GM19452 (cell line): ENCODE measurements around the gene MEX3D.
"Not testable (repeated sequence)": the region's sequence is repeated elsewhere in the genome, so short reads cannot be mapped to it uniquely, and the experiment has no call there.

Experiments
- ATAC-seq: cut with Tn5 transposase; IDR thresholded peaks from one replicate; pipeline ENCODE4 v1.9.1; 2021; ENCODE audit not compliant: unreplicated experiment

Gene MEX3D

GRCh38 chr19:1522061-1522460 lies 46.1 kb downstream of the MEX3D start:
- ATAC-seq, result no peak

- no peak for ATAC-seq
Observed at GRCh38 chr19:1521636-1522035, 46.5 kb downstream of the MEX3D start.

- ATAC-seq, result no peak
Observed at GRCh38 chr19:1520203-1520780, 47.8 kb downstream of the MEX3D start.

GRCh38 chr19:1519802-1520201 lies 48.3 kb downstream of the MEX3D start:
- ATAC-seq, result not testable (repeated sequence)

GRCh38 chr19:1518471-1518870 lies 49.7 kb downstream of the MEX3D start:
- no peak for ATAC-seq

GRCh38 chr19:1516395-1516753 lies 51.8 kb downstream of the MEX3D start:
- no peak for ATAC-seq

- ATAC-seq, result no peak
Observed at GRCh38 chr19:1514986-1515721, 53.0 kb downstream of the MEX3D start.

- ATAC-seq, result no peak
Observed at GRCh38 chr19:1514295-1514661, 53.8 kb downstream of the MEX3D start.

- ATAC-seq, result no peak
Observed at GRCh38 chr19:1513499-1514294, 54.4 kb downstream of the MEX3D start.

GRCh38 chr19:1512671-1513498 lies 55.2 kb downstream of the MEX3D start, which contains the start of gene ADAMTSL5:
Gene ADAMTSL5, minus strand, starts transcription at chr19:1513019. Its CDS starts 2,076 bp downstream, at chr19:1510943.
- no peak for ATAC-seq

- no peak for ATAC-seq
Observed at GRCh38 chr19:1511318-1512317, 56.5 kb downstream of the MEX3D start.

GRCh38 chr19:1510807-1511206 lies 57.3 kb downstream of the MEX3D start:
- ATAC-seq, result no peak

GRCh38 chr19:1510442-1510806 lies 57.7 kb downstream of the MEX3D start:
- ATAC-seq, result no peak

- ATAC-seq, result no peak
Observed at GRCh38 chr19:1509602-1510441, 58.3 kb downstream of the MEX3D start.

GRCh38 chr19:1508507-1508856 lies 59.6 kb downstream of the MEX3D start:
- ATAC-seq, result no peak

GRCh38 chr19:1507763-1508506 lies 60.2 kb downstream of the MEX3D start:
- no peak for ATAC-seq

GRCh38 chr19:1507192-1507660 lies 60.9 kb downstream of the MEX3D start:
- ATAC-seq, result no peak
